B cell (primary cell): ENCODE data around the gene NPSR1.
"Not testable (repeated sequence)": the region's sequence is repeated elsewhere in the genome, so short reads cannot be mapped to it uniquely, and the experiment has no call there.

Source experiments
- CTCF ChIP-seq: fragments of 200-600 bp; IDR thresholded peaks from one replicate; pipeline ENCODE4 v1.8.0; 2022; ENCODE audit warnings: antibody characterized with exemption, mild to moderate bottlenecking
- EZH2 ChIP-seq: IDR thresholded peaks from 2 replicates; pipeline ENCODE4 v1.6.1; 2012; ENCODE audit warnings: borderline replicate concordance, low read depth, mild to moderate bottlenecking, moderate library complexity, low read length; ENCODE audit not compliant: insufficient read depth, poor library complexity, severe bottlenecking

- not testable (repeated sequence) for TF ChIP-seq CTCF, EZH2
Observed at GRCh38 chr7:34867341-34867740, 209.3 kb downstream of the NPSR1 start.
